GM23338 (cell line): ENCODE measurements around the gene LIX1L. TPM values are rescaled to one million over a fixed set of nuclear protein-coding genes. Genes with fewer than 3 reads are reported as not detected.

Experiments
- ATAC-seq: fragments of 200-7000 bp; cut with Tn5 transposase; 3 replicates; pipeline ENCODE4 v1.9.1; 2020
- DNase-seq: peaks from one replicate; pipeline ENCODE4 v3.0.0-alpha.2; 2015; ENCODE audit warnings: low spot score
- H2AFZ ChIP-seq: fragments of 200-600 bp; sonication (generic); 2 replicates; pipeline ENCODE4 v1.8.0; 2016; ENCODE audit warnings: antibody characterized with exemption, mild to moderate bottlenecking, moderate library complexity
- H3F3A ChIP-seq: fragments of 200-600 bp; sonication (generic); replicated peaks from 2 replicates; pipeline ENCODE4 v1.8.0; 2017; ENCODE audit warnings: antibody characterized with exemption, mixed run types, low read depth
- H3K27ac ChIP-seq: fragments of 200-600 bp; sonication (generic); 2 replicates; pipeline ENCODE4 v1.6.1; 2016; ENCODE audit warnings: low read depth
- H3K27me3 ChIP-seq: fragments of 200-600 bp; sonication (generic); 2 replicates; pipeline ENCODE4 v1.8.0; 2016; ENCODE audit warnings: mild to moderate bottlenecking, mixed run types, moderate library complexity; ENCODE audit not compliant: insufficient read depth
- H3K36me3 ChIP-seq: fragments of 200-600 bp; sonication (generic); 2 replicates; pipeline ENCODE4 v1.8.0; 2016; ENCODE audit warnings: mild to moderate bottlenecking; ENCODE audit not compliant: insufficient read depth
- H3K4me1 ChIP-seq: fragments of 200-600 bp; sonication (generic); 2 replicates; pipeline ENCODE4 v1.8.0; 2016; ENCODE audit warnings: mild to moderate bottlenecking, moderate library complexity; ENCODE audit not compliant: insufficient read depth
- H3K4me2 ChIP-seq: fragments of 200-600 bp; sonication (generic); 2 replicates; pipeline ENCODE4 v1.7.1; 2017; ENCODE audit warnings: mixed run types
- H3K4me3 ChIP-seq: fragments of 200-600 bp; sonication (generic); 2 replicates; pipeline ENCODE4 v1.6.1; 2016; ENCODE audit warnings: mixed run types
- H3K79me2 ChIP-seq: fragments of 200-600 bp; sonication (generic); replicated peaks from 2 replicates; pipeline ENCODE4 v1.8.0; 2017; ENCODE audit warnings: mild to moderate bottlenecking; ENCODE audit not compliant: insufficient read depth
- H3K9me2 ChIP-seq: fragments of 200-600 bp; sonication (generic); 2 replicates; pipeline ENCODE4 v1.8.0; 2017; ENCODE audit not compliant: insufficient read depth
- H4K20me1 ChIP-seq: fragments of 200-600 bp; sonication (generic); replicated peaks from 2 replicates; pipeline ENCODE4 v1.8.0; 2017; ENCODE audit warnings: mild to moderate bottlenecking; ENCODE audit not compliant: insufficient read depth
- H3K27ac Mint-ChIP-seq: 2 replicates; pipeline ENCODE4 v1.8.0; 2020; ENCODE audit warnings: inconsistent platforms, mild to moderate bottlenecking, moderate library complexity, mixed read lengths
- H3K27me3 Mint-ChIP-seq: 3 replicates; pipeline ENCODE4 v1.8.0; 2022; ENCODE audit warnings: low read depth, mild to moderate bottlenecking, moderate library complexity, mixed read lengths, inconsistent platforms; ENCODE audit not compliant: insufficient read depth, poor library complexity
- H3K36me3 Mint-ChIP-seq: 3 replicates; pipeline ENCODE4 v1.8.0; 2021; ENCODE audit warnings: low read depth, mild to moderate bottlenecking, inconsistent platforms, moderate library complexity, mixed read lengths
- H3K4me1 Mint-ChIP-seq: 3 replicates; pipeline ENCODE4 v1.8.0; 2020; ENCODE audit warnings: mild to moderate bottlenecking, inconsistent platforms, mixed read lengths
- H3K4me3 Mint-ChIP-seq: 3 replicates; pipeline ENCODE4 v1.8.0; 2021; ENCODE audit warnings: moderate library complexity, mild to moderate bottlenecking, inconsistent platforms, mixed read lengths
- H3K9me3 Mint-ChIP-seq: 3 replicates; pipeline ENCODE4 v1.8.0; 2020; ENCODE audit warnings: moderate library complexity, mild to moderate bottlenecking, inconsistent platforms, mixed read lengths
- CTCF ChIP-seq, 2 experiments: fragments of 200-600 bp in 1 of 2; sonication (generic) in 1 of 2; conservative IDR thresholded peaks; 2 replicates each; pipeline versions ENCODE4 v1.5.1 to v1.6.1; 2016 to 2017; ENCODE audit warnings: antibody characterized with exemption in 2 of 2, low read depth in 2 of 2, mild to moderate bottlenecking in 2 of 2, moderate library complexity in 1 of 2
- JUNB ChIP-seq: IDR thresholded peaks from one replicate; pipeline ENCODE4 v1.6.1; 2016; ENCODE audit warnings: antibody characterized with exemption; ENCODE audit not compliant: unreplicated experiment
- NANOG ChIP-seq: IDR thresholded peaks from 2 replicates; pipeline ENCODE4 v1.6.1; 2016; ENCODE audit warnings: antibody characterized with exemption, borderline replicate concordance
- POLR2AphosphoS5 ChIP-seq: IDR thresholded peaks from 2 replicates; pipeline ENCODE4 v1.6.1; 2016; ENCODE audit warnings: antibody characterized with exemption, low read depth
- STAT1 ChIP-seq: IDR thresholded peaks from one replicate; pipeline ENCODE4 v1.6.1; 2016; ENCODE audit warnings: antibody characterized with exemption; ENCODE audit not compliant: unreplicated experiment
- ZNF114 ChIP-seq: fragments of 250-450 bp; sonication (Bioruptor Pico); IDR thresholded peaks from 2 replicates; pipeline ENCODE4 v1.5.0; 2020; ENCODE audit warnings: mild to moderate bottlenecking, moderate library complexity
- ZNF331 ChIP-seq: fragments of 250-450 bp; sonication (Bioruptor Pico); IDR thresholded peaks from 2 replicates; pipeline ENCODE4 v1.5.0; 2020; ENCODE audit warnings: low read depth, mild to moderate bottlenecking, moderate library complexity
- polyA plus RNA-seq: library from polyadenylated mRNA; unstranded; fragments of >200 nt; fragmentation: Nextera tagmentation; extraction: Ambion mirVana; gene quantifications from 2 replicates; pipeline ENCODE4 v1.2.1, GENCODE V29; 2016
- total RNA-seq: library from RNA; depleted of rRNA; stranded (reverse); fragments of >200 nt; shearing (Covaris generic); gene quantifications from 2 replicates; pipeline ENCODE4 v1.2.3, GENCODE V29; 2014

The LIX1L gene
- total and polyA plus RNA-seq, 2 experiments from 2014 or later = 0.76 to 2.6 TPM

GRCh38 chr1:145995148-145995881, 37.5 kb upstream of the LIX1L start:
- H3F3A ChIP-seq = peaks cover 5% of the 10 kb centered on the region

GRCh38 chr1:145994391-145995120, 36.7 kb upstream of the LIX1L start:
- Mint-ChIP-seq H3K9me3 (no peaks in the 10 kb centered on the region), H3K4me1 (peaks cover 50% of the 10 kb centered on the region), H3K4me3 (peak overlapping the region; percentile 99), H3K27ac (no peak overlapping the region), H3K36me3 (peaks cover 48% of the 10 kb centered on the region), H3K27me3 (peaks cover 9% of the 10 kb centered on the region)
- TF ChIP-seq POLR2AphosphoS5 (peak; percentile 14; the same call in 1 of the 2 replicates), CTCF (conservative IDR thresholded peaks at IDR 0.05; ENCODE audit: low read depth in 2 of 2) (no peak), NANOG (no peak), ZNF114 (CRISPR knock-in tag) (no peak), ZNF331 (CRISPR knock-in tag) (no peak)
- Histone ChIP-seq H3K27ac (no peak overlapping the region), H3F3A (peaks cover 5% of the 10 kb centered on the region), H3K9me2 (no peaks in the 10 kb centered on the region), H4K20me1 (no peaks in the 10 kb centered on the region), H3K4me1 (peaks cover 34% of the 10 kb centered on the region), H3K36me3 (no peaks in the 10 kb centered on the region; the same call in 1 of the 2 replicates), H3K4me3 (peak overlapping the region; percentile 75), H3K4me2 (peak overlapping the region; percentile 87), H3K27me3 (no peaks in the 10 kb centered on the region), H3K79me2 (peaks cover 18% of the 10 kb centered on the region), H2AFZ (no peak overlapping the region)
- DNase-seq = no peak
- no peak for ATAC-seq

More at GRCh38 chr1:145995148-145995881, 37.5 kb upstream of the LIX1L start:
- Mint-ChIP-seq H3K36me3 (peaks cover 48% of the 10 kb centered on the region), H3K27ac (peak overlapping the region; percentile 80), H3K9me3 (no peaks in the 10 kb centered on the region), H3K27me3 (peaks cover 9% of the 10 kb centered on the region), H3K4me1 (peaks cover 54% of the 10 kb centered on the region), H3K4me3 (peak overlapping the region; percentile 99)
- Histone ChIP-seq H3K4me1 (peaks cover 39% of the 10 kb centered on the region), H3K4me2 (peak overlapping the region; percentile 87), H3K27ac (no peak overlapping the region), H3K4me3 (peak overlapping the region; percentile 75), H3K9me2 (no peaks in the 10 kb centered on the region), H3K79me2 (peaks cover 18% of the 10 kb centered on the region), H3K27me3 (no peaks in the 10 kb centered on the region), H3K36me3 (no peaks in the 10 kb centered on the region; the same call in 1 of the 2 replicates), H4K20me1 (no peaks in the 10 kb centered on the region), H2AFZ (no peak overlapping the region)
- DNase-seq = no peak
- TF ChIP-seq STAT1 (no peak), CTCF (conservative IDR thresholded peaks at IDR 0.05; ENCODE audit: low read depth in 2 of 2) (no peak), JUNB (no peak), NANOG (no peak), POLR2AphosphoS5 (no peak), ZNF114 (CRISPR knock-in tag) (no peak)
- no peak for ATAC-seq
